Lower lobe of right lung (tissue), 2 donors: ENCODE measurements around the gene FNBP1. TPM values are rescaled to one million over a fixed set of nuclear protein-coding genes. Genes with fewer than 3 reads are reported as not detected.

Experiments
- ATAC-seq, 2 donors: fragments of 200-7000 bp; cut with Tn5 transposase; one replicate each; pipeline ENCODE4 v1.9.1; 2020 to 2022; ENCODE audit warnings: mild to moderate bottlenecking in 2 of 2, moderate library complexity in 2 of 2
- DNase-seq: peaks from one replicate; pipeline ENCODE4 v3.0.0-alpha.2; 2020
- H3K27ac ChIP-seq: fragments of 200-600 bp; one replicate; pipeline ENCODE4 v1.8.0; 2022
- H3K27me3 ChIP-seq: fragments of 200-600 bp; one replicate; pipeline ENCODE4 v1.8.0; 2022; ENCODE audit warnings: low read depth
- H3K36me3 ChIP-seq: fragments of 200-600 bp; one replicate; pipeline ENCODE4 v1.8.0; 2022; ENCODE audit warnings: mild to moderate bottlenecking
- H3K4me1 ChIP-seq: fragments of 200-600 bp; one replicate; pipeline ENCODE4 v1.8.0; 2022
- H3K4me3 ChIP-seq: fragments of 200-600 bp; one replicate; pipeline ENCODE4 v1.8.0; 2022; ENCODE audit warnings: mild to moderate bottlenecking
- H3K9me3 ChIP-seq: fragments of 200-600 bp; one replicate; pipeline ENCODE4 v1.8.0; 2022
- intact Hi-C: fragments of 100-400 bp; cut with DNase I; formaldehyde crosslinking; loops from one replicate; pipeline ENCODE4 v1.11.0; 2022
- long read RNA-seq: library from polyadenylated mRNA; unstranded; transcript quantifications from one replicate; pipeline ENCODE4 v2.0.0, GENCODE V29; 2021
- total RNA-seq: library from RNA; stranded (reverse); fragmentation: NEBNext Ultra II Directional; extraction: Animal tissue kit (Norgen Biotek cat#: 25700); gene quantifications from one replicate; pipeline ENCODE4 v1.2.1, GENCODE V29; 2021
- TF ChIP-seq, protein P1 (sequence below): fragments of 200-600 bp; IDR thresholded peaks from one replicate; pipeline ENCODE4 v1.8.0; 2022; ENCODE audit warnings: antibody characterized with exemption, mild to moderate bottlenecking
- donor health status: DM: no; HTN: yes; CAD: no; lungs with severe emphysema.

FNBP1 gene
- 61.1 TPM for total RNA-seq
- long read RNA-seq, partial matches to known transcripts: 41 of 85 reads
- long read RNA-seq, other reads (novel, unspliced or antisense): 44 of 85 reads

DNA sequence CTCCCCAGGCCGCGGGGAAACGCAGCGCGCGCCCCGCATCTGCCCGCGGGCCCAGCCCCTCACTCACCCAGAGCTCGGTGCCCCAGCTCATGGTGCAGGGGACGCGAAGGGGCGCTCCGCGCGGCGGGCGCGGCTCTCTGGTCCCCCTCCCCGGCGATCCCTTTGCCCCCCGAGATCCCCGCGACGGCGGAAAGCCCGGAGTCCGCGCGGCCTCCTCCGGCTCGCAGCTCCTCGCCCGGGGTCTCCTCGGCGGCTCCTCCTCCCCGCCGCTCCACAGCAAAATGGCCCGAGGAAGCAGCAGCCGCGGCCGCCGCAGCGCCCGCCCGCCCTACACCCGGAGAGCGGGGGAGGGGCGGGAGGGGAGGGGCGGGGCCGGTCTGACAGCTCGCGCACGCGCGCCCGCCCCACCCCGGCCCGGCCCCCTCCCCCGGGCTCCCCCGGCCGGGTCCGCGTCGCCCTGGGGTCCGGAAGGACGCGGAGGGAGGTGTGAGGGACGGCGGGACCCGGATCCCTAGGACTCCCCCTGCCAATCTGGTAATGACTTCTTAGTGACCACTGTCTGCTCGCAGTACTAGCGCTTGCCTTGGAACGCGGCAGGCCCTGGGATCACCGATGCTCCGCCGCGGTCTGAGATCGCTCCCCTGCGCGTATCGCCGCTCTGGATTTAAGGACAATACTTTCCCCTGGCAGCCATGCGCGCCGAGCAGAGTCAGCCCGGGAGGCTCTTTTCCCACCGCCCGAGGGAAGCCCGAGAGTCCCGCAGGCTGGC, at the start of gene FNBP1:
Gene FNBP1, minus strand, starts transcription at position 305 of the 769 bp plus-strand sequence. Its CDS starts 214 bp downstream, at position 91.
- Histone ChIP-seq H3K27me3 (no peaks in the 10 kb centered on the region), H3K4me3 (peak within 1 kb of the TSS; percentile 85), H3K9me3 (no peaks in the 10 kb centered on the region), H3K4me1 (peaks cover 47% of the 10 kb centered on the region), H3K36me3 (no peaks in the 10 kb centered on the region), H3K27ac (peak within 1 kb of the TSS; percentile 92)
- ATAC-seq: peak; percentile 95 to 96
- intact Hi-C loops: no loop called here
- DNase-seq: peak; percentile 85
- TF ChIP-seq, protein P1, sequence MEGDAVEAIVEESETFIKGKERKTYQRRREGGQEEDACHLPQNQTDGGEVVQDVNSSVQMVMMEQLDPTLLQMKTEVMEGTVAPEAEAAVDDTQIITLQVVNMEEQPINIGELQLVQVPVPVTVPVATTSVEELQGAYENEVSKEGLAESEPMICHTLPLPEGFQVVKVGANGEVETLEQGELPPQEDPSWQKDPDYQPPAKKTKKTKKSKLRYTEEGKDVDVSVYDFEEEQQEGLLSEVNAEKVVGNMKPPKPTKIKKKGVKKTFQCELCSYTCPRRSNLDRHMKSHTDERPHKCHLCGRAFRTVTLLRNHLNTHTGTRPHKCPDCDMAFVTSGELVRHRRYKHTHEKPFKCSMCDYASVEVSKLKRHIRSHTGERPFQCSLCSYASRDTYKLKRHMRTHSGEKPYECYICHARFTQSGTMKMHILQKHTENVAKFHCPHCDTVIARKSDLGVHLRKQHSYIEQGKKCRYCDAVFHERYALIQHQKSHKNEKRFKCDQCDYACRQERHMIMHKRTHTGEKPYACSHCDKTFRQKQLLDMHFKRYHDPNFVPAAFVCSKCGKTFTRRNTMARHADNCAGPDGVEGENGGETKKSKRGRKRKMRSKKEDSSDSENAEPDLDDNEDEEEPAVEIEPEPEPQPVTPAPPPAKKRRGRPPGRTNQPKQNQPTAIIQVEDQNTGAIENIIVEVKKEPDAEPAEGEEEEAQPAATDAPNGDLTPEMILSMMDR: no peak

DNA sequence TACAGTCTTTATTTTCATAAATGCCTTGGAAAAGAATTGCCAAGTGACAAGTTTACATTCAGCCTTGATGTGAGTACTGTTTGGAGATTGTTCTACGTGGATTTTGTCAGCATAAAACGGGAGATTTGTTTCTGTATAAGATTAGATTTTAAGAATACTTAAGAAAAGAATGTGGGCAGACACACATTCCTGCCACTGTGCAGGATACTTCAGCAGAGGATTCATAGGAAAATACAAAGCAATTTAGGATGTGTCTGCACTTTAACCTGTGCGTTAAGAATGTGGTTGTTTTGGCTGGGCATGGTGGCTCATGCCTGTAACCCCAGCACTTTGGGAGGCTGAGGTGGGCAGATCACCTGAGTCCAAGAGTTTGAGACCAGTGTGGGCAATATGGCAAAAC, 47.9 kb upstream of the FNBP1 start:
- peaks cover 97% of the 10 kb centered on the region for H3K36me3 ChIP-seq
- peaks cover 2% of the 10 kb centered on the region for H3K4me1 ChIP-seq
- H3K27ac ChIP-seq: no peak overlapping the region
- ATAC-seq (no peak), DNase-seq (no peak)
- H3K9me3 ChIP-seq: no peaks in the 10 kb centered on the region
- H3K4me3 ChIP-seq: no peak overlapping the region
- TF ChIP-seq, protein P1: no peak
- H3K27me3 ChIP-seq: no peaks in the 10 kb centered on the region
- intact Hi-C loops: no loop called here

- Histone ChIP-seq H3K4me1 (no peaks in the 10 kb centered on the region), H3K27me3 (no peaks in the 10 kb centered on the region), H3K9me3 (no peaks in the 10 kb centered on the region), H3K36me3 (peaks cover 91% of the 10 kb centered on the region), H3K27ac (no peak overlapping the region), H3K4me3 (no peak overlapping the region)
- ATAC-seq (no peak), DNase-seq (no peak)
- TF ChIP-seq, protein P1: no peak
- intact Hi-C loops: no loop called here
Measured at GRCh38 chr9:130089141-130089540, 46.2 kb upstream of the FNBP1 start.

DNA sequence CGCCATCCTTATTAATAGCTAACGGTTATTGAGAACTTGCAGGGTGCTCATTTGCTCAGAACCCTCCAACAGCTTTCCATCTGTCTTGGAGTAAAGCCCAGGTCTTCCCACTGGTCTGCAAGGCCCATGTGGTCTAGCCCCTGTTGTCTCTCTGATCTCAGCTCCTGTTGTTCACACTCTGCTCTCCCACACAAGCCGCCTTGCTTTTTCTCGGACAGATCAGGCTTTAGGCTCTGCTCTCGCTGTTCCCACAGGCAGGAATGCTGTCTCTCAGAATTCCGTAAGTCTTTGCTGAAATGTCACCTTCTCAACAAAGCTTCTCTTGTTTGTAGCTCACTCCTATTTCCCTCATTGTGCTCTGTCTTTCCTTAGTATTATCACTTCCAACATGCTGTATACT, 45.1 kb upstream of the FNBP1 start:
- intact Hi-C loops: no loop called here
- peaks cover 91% of the 10 kb centered on the region for H3K36me3 ChIP-seq
- no peak overlapping the region for H3K27ac ChIP-seq
- ATAC-seq (no peak), DNase-seq (no peak)
- no peaks in the 10 kb centered on the region for H3K4me1 ChIP-seq
- no peaks in the 10 kb centered on the region for H3K9me3 ChIP-seq
- TF ChIP-seq, protein P1: no peak
- no peak overlapping the region for H3K4me3 ChIP-seq
- no peaks in the 10 kb centered on the region for H3K27me3 ChIP-seq

DNA sequence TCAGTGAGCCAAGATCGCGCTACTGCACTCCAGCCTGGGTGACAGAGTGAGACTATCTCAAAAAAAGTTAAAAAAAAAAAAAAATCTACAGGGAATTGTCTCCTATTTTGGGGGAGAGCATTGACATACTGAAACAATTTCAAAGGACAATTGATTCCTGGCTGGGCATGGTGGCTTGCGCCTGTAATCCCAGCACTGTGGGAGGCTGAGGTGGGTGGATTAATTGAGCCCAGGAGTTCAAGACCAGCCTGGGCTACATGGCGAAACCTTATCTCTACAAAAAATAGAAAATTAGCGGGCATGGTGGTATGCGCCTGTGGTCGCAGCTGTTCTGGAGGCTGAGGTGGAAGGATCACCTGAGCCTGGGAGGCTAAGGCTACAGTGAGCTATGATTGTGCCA, 41.3 kb upstream of the FNBP1 start:
- Histone ChIP-seq H3K27ac (no peak overlapping the region), H3K36me3 (peaks cover 93% of the 10 kb centered on the region), H3K4me3 (no peak overlapping the region), H3K27me3 (no peaks in the 10 kb centered on the region), H3K4me1 (no peaks in the 10 kb centered on the region), H3K9me3 (no peaks in the 10 kb centered on the region)
- no peak for DNase-seq
- TF ChIP-seq, protein P1: no peak
- intact Hi-C loops: no loop called here
- ATAC-seq: no peak
